Measurements from ENCODE around the gene SLC35F6. TPM values are rescaled to one million over a fixed set of nuclear protein-coding genes. Genes with fewer than 3 reads are reported as not detected.
"Not testable (repeated sequence)": the region's sequence is repeated elsewhere in the genome, so short reads cannot be mapped to it uniquely, and the experiment has no call there.

Gene SLC35F6
- total and polyA plus RNA-seq, 2 donors (not counting 1 experiment from before 2014, with no cell fraction given), result 10.4 to 15.2 TPM

DNA sequence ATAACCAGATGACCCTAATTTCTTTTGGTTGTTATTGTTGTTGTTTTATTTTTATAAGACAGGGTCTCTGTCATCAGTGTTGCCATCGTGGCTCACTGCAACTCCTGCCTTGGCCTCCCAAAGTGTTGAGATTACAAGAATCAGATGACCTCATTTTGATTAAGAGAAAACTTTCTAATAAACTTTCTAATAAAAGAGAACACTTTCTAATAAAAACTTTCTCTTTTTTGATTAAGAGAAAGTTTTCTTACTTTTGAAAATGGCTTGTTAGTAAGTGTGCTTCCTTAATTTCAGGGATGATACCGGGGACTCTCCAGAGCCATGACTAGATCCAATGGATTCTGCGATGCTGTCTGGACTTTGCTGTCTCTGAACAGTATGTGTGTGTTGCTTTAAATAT is 29.4 kb downstream of the SLC35F6 start:
- ChIA-PET POLR2A (no interaction called here), CTCF (no interaction called here)
- Mint-ChIP-seq H3K4me1 (no peaks in the 10 kb centered on the region), H3K27me3 (no peaks in the 10 kb centered on the region), H3K27ac (no peak overlapping the region), H3K4me3 (no peak overlapping the region), H3K9me3 (ENCODE audit: insufficient read depth) (no peaks in the 10 kb centered on the region)
- no peak overlapping the region for H3K9ac ChIP-seq (ENCODE audit: low read length)
- H3K4me2 ChIP-seq (replicated peaks; ENCODE audit: low read depth, low read length, poor library complexity, severe bottlenecking), result no peak overlapping the region
- H4K20me1 ChIP-seq (ENCODE audit: control insufficient read depth, insufficient read depth, low read length, poor library complexity, severe bottlenecking), result no peaks in the 10 kb centered on the region
- DNase-seq (no peak), ATAC-seq (ENCODE audit: low read depth) (no peak)
- no peak overlapping the region for H3K27ac ChIP-seq (ENCODE audit: low read length in 2 of 2)
- no peaks in the 10 kb centered on the region for H3K36me3 ChIP-seq (replicated peaks in 1 of 2; ENCODE audit: control extremely low read depth in 1 of 2, control insufficient read depth in 1 of 2, extremely low read depth in 1 of 2, insufficient read depth in 2 of 2, low read length in 1 of 2)
- 100% methylated on average over 2 of the region's 3 CpGs for WGBS (ENCODE audit: insufficient coverage)
- H3K79me2 ChIP-seq (ENCODE audit: control insufficient read depth, insufficient read depth, low read length), result no peaks in the 10 kb centered on the region
- intact Hi-C loops (cut with micrococcal nuclease), result no loop called here
- H3K4me1 ChIP-seq (ENCODE audit: control insufficient read depth in 2 of 2, insufficient read depth in 2 of 2, low read length in 2 of 2), result no peaks in the 10 kb centered on the region
- H3K9me3 ChIP-seq (ENCODE audit: control extremely low read depth in 1 of 3, control insufficient read depth in 2 of 3, insufficient read depth in 1 of 3, low read length in 2 of 3), result peaks cover 0 to 4% (median 0%) of the 10 kb centered on the region in 3 donors
- H2AFZ ChIP-seq (ENCODE audit: insufficient read depth, low read depth, low read length, poor library complexity, severe bottlenecking), result no peak overlapping the region
- H3K27me3 ChIP-seq (replicated peaks in 1 of 4; ENCODE audit: control extremely low read depth in 1 of 4, control insufficient read depth in 3 of 4, insufficient read depth in 4 of 4, low read length in 3 of 4), result no peaks in the 10 kb centered on the region
- H3K4me3 ChIP-seq (ENCODE audit: control extremely low read depth in 1 of 5, extremely low read depth in 1 of 5, insufficient read depth in 1 of 5, low read depth in 2 of 5, low read length in 4 of 5), result no peak overlapping the region
- no peak for TF ChIP-seq EZH2 (IDR thresholded peaks at IDR 0.05; ENCODE audit: borderline replicate concordance, insufficient read depth, low read depth, low read length, poor library complexity, severe bottlenecking)

DNA sequence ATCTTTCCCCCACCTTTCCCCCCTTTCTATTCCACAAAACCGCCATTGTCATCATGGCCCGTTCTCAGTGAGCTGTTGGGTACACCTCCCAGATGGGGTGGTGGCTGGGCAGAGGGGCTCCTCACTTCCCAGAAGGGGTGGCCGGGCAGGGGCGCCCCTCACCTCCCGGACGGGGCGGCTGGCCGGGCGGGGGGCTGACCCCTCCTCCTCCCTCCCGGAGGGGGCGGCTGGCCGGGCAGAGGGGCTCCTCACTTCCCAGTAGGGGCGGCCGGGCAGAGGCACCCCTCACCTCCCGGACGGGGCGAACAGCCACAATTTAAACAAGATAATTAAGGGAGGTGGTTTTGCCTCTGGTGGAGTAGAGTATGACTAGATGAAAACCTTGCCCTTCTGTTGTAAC is 31.1 kb downstream of the SLC35F6 start:
- WGBS (ENCODE audit: insufficient coverage), result no CpG with 5 or more reads among the region's 17 CpGs
- CTCF ChIA-PET; ATAC-seq (ENCODE audit: low read depth); H3K4me1 Mint-ChIP-seq; H3K4me2 ChIP-seq (replicated peaks; ENCODE audit: low read depth, low read length, poor library complexity, severe bottlenecking); H3K4me3 ChIP-seq (ENCODE audit: control extremely low read depth in 1 of 5, extremely low read depth in 1 of 5, insufficient read depth in 1 of 5, low read depth in 2 of 5, low read length in 4 of 5); H3K4me3 Mint-ChIP-seq; H3K9ac ChIP-seq (ENCODE audit: low read length); H3K27me3 Mint-ChIP-seq; H3K27ac ChIP-seq (ENCODE audit: low read length in 2 of 2); POLR2A ChIA-PET; H3K4me1 ChIP-seq (ENCODE audit: control insufficient read depth in 2 of 2, insufficient read depth in 2 of 2, low read length in 2 of 2); H3K27me3 ChIP-seq (replicated peaks in 1 of 4; ENCODE audit: control extremely low read depth in 1 of 4, control insufficient read depth in 3 of 4, insufficient read depth in 4 of 4, low read length in 3 of 4); H3K27ac Mint-ChIP-seq; intact Hi-C loops (cut with micrococcal nuclease); H2AFZ ChIP-seq (ENCODE audit: insufficient read depth, low read depth, low read length, poor library complexity, severe bottlenecking); H3K79me2 ChIP-seq (ENCODE audit: control insufficient read depth, insufficient read depth, low read length); H4K20me1 ChIP-seq (ENCODE audit: control insufficient read depth, insufficient read depth, low read length, poor library complexity, severe bottlenecking); DNase-seq; H3K9me3 Mint-ChIP-seq (ENCODE audit: insufficient read depth); H3K36me3 ChIP-seq (replicated peaks in 1 of 2; ENCODE audit: control extremely low read depth in 1 of 2, control insufficient read depth in 1 of 2, extremely low read depth in 1 of 2, insufficient read depth in 2 of 2, low read length in 1 of 2); H3K9me3 ChIP-seq (ENCODE audit: control extremely low read depth in 1 of 3, control insufficient read depth in 2 of 3, insufficient read depth in 1 of 3, low read length in 2 of 3): not testable (repeated sequence)

Data from B cell (primary cell).